Midbrain (tissue), 1 donor: ENCODE data around the gene KRT6A.

Experiments used
- DNase-seq: peaks from one replicate; lab custom pipeline; 2025; lab: John Stamatoyannopoulos, UW

The KRT6A gene

DNA sequence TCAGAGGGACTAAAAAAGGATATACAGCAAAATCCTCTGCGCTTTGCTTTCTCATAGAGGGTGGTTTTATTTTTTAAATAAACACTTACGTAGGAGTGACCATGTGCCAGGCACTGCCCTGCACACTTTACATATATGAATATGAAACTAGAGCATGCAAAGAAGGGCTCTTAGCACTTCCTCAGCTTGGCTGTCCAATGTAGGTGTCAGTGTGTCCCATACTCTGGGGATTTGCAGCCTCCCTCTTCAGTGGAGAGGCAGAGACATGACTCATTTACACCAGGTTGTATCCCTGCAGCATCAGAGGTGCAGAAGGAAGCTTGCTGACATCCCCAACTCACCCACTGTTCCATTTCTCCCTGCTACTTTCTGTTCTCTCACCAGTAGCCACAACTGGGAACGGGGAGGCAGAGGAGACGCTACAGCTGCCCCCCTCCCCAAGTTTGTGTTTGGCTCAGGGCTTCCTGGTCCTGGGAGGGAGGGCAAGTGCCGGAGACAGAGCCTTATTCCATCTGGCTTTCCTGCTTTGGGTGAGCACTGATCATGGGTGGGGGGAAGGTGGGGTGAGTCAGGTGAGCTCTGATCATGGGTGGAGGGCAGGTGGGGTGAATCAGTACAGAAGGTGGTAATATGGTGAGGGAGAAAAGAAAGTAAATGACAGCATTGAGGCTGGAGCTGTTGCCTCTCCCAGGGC, 32.0 kb upstream of the KRT6A start:
- no peak for DNase-seq

DNA sequence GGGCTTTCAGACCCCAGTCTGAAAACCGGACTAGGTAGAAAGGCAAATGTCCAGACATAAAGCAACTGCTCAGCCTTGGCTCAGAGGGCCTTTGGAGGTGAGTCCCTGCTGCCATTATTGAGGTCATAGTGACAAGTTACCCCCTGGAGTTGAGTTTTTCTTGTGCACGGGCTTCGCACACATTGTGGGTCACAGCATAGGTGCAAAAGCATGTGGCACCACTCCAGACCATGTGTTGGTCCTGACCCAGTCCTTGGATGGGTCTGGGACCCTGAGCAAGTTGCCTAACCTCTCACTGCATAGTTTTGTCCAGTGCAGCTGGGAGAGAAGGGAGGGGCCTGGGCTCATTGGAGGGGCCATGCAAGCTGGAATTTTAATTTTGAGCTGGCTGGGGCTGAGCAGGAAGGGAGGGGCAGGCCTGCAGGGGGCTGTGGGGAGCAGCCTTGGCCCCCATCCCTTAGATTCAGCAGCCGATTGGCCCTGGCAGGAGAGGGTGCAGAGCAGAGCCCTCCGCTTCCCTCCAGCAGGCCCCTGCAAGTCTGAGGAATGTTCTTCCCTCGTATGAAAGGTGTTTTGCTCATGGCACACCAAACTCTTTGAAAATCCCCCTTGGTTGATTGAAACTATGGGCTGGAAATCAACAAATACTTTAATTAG, 31.3 kb upstream of the KRT6A start:
- DNase-seq, result no peak

DNA sequence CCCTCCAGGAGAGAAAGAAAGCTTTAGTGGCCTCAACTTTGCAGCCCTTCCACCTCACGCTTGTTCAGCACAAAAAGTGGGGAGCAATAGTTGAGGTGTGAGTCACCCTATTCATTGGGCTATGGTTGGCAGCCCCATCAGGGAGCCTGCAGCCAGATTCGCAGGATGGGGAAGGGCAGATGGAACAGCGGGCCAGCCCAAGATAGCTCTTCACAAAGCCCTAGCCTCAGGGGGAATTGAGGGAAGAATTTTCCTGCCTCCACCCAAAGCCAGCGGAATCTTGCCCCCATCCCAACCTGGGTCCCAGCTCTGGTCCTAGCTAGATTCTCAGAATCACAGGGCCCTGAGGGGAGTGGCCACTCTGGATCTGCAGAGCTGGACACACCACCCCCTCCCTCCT, 30.8 kb upstream of the KRT6A start:
- DNase-seq, result no peak

DNA sequence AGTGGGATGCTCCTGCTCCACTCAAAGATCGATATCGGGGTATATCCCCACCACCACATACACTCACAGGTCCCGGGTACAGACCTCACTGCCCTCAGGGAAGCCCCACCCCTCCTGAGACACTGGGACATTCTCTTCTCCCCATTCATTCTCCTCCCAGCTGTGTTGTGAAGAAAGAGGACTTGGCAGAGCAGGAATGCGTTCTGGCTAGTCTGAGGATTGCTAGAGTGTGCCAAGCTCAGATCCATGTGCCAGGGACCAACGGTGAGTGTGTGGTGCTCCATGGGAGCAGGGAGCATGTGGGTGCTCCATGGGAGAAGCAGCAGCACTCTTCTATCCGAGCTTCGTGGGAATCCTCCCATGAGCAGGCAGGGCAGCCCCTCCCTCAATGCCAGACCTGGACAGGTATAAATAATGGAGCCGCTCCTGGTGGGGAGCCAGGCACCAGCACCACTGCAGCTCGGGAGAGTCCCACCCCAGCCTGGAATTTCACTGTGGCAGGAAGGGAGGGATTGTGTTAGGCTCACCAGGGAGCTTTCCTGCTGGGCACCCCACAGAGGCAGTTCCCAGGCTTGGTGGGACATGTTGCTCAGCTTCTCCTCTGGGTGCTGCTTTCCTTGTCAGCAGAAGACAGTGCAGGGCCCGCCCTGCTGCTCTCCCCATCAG, 29.4 kb upstream of the KRT6A start:
- peak; percentile 15 for DNase-seq

DNA sequence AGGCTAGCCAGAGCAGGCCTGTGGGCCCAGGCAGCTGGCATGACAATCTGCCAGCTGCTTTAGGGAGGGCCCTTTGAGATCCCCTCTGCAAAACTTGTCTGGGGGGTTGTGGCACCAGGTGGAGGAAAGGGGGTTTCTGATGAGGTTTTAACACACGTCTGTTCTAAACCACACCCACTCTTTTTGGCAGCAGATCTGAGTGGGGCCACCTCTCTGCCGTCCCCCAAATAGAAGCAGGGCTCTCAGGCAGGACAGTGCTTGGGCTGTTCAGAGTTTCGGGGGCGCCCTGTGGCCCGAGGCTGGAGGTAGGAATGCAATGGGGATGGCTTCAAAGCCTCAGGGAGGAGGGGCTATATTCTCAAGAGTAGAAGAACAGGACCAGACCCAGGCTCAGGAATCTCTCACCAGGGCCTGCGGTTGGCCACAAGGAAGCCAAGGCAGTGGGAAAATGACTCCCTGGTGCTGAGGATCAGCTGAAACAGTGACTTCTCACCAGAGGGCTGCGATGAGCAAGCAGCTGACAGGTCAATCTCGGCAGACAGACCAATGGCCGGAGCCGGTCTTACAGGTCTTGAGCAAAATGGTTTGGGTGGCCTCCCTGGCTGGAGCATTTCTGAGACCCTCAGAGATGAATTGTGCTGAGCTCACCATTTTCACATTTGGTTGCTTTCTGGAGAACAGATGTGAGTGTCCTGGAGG, 28.7 kb upstream of the KRT6A start:
- DNase-seq, result no peak

DNA sequence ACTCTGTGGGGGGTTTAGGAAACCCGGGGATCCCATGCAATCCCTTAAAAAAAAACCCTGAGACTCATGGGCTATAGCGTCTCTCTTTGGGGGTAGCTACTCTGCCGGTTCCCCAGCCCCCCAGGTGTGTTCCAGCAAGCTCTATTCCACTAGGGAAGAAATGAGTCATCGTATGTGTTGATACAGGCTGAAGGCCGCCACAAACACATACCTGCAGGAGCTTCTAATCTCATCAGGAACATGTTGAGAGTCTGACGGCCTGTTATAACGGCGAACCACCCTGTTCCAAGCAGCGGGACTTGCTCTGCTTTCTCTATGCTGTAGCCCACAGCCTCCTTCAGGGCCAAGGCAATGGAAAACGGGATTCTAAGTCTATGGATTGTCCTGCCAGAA, 28.1 kb upstream of the KRT6A start:
- no peak for DNase-seq

DNA sequence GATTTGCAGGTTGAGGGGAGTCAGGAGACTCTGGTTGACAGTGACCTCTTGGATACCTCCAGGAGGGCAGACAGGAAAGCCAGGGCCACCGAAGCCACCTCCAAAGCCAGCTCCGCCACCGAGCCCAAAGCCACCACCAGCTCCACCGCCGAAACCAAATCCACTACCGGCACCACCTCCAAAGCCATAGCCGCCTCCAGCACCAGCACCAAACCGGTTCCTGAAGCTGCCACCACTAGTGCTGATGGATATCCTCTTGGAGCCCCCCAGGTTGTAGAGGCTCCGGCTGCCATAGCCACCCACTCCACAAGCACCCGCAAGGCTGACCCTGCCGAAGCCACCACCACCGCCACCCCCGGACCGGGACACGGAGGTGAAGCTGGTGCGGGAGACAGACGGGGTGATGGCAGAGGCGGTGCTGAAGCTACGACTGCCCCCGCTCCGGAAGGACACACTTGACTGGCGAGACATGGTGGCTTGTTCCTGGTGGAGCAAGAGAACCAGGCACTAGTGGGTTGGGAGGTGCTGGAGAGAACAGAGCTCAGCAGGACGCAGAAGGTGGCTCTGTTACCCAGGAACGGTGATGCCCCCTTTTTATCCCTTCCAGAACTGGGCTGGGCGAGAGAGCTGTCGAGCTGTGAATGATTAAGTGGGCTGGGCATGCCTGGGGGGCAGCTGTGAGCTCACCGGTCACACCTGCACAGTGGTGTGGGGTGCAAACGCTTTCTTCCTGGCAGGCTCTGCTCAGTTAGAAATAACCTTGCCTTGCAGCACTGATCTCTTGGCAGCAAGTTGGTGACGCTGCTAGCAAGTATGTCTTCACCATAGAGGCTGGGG, 27.0 kb upstream of the KRT6A start, which contains the start of gene KRT5:
KRT5 (minus strand) TSS at position 569 of the 837 bp plus-strand sequence; CDS start at position 471, 98 bp downstream.
- no peak for DNase-seq

DNA sequence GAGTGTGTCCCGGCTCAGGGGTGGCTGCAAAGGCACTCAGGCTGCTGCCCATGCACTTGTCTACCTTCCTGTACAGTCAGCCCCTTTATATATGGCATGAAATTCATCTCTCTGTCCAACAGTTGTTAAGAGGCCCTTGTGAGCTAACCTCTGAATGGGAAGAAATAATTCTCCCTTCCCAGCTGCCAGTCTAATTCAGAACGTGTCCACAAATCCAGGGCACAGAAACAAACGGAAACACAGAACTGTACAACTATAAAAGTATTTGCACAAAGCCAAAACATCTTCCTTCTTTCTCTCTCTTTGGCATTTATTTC, 26.3 kb upstream of the KRT6A start:
- no peak for DNase-seq

DNA sequence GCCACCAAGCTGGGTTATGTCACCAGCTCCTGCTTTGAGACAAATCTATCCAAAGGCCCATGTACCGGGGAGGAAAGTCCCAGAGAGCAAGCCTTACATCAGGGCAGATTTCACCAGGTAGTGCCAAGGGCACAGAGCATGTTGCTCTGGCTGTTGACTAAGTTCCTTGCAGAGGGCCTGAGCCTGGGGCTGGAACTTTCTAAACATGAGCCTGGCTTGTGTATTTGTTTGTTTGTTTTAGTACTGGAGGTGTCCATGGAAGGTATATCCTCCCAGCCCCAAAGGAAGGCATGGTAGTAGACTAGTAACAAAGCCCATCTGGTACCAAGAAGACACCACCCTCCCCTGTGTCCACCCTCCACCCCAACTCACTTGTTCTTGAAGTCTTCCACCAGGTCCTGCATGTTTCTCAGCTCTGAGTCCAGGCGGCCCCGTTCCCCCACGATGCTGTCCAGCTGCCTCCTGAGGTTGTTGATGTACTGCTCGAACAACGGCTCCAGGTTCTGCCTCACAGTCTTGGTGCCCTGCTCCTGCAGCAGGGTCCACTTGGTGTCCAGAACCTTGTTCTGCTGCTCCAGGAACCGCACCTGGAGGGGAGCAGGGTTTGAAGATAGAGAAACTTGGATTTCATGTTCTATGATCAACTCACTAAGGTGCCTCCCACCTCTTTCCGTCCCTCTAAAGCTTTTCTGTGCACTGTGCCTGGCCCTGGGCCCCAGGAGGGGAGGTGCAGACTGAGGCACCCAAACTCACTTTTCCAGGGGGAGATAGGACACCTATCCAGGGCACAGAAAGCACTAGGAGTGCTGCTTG, 25.7 kb upstream of the KRT6A start:
- no peak for DNase-seq

DNA sequence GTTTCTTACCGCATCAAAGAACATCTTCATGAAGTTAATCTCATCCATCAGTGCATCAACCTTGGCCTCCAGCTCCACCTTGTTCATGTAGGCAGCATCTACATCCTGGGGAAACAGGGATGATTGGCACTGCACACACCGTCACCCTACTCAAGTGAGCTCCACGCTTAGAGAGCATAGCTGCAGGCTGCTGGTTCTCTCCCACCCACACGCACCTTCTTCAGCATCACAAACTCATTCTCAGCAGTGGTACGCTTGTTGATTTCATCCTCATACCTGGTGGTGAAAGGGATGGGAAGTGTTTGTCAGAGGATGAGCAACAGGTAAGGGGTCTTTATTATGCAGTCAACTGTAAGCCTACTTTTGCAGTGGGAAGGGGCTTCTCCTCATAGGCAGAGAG, 24.8 kb upstream of the KRT6A start:
- no peak for DNase-seq

DNA sequence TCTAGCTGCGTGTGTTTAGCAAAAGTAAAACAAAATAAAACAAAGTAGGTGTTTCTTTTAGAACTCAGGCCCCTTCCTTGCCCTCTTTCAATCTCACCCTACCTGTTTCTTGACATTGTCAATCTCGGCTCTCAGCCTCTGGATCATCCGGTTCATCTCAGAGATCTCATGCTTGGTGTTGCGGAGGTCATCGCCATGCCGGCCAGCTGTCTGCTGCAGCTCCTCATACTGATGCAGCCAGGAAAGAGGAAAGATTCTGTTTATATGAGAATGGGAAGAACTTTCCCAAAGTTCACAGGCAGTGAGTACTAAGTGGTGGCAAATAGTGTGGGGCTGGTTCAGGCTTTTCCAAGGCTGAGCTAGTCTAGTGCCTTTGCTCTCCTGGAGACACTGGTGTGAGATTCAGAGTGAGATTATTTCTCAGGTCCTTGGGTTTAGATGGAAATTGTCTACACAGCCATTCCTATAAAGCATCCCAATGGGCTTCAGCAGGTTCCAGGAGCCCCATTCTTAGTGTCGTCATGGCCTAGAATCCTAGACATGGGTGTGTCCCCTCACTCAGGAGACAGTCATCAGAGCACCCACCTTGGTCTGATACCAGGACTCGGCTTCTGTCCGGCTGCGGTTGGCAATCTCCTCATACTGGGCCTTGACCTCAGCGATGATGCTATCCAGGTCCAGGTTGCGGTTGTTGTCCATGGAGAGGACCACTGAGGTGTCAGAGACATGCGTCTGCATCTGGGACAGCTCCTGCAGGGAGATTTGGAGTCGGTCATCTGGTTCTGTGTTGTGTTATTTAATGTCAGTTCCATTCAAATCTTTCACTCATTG, 24.2 kb upstream of the KRT6A start:
- no peak for DNase-seq

DNA sequence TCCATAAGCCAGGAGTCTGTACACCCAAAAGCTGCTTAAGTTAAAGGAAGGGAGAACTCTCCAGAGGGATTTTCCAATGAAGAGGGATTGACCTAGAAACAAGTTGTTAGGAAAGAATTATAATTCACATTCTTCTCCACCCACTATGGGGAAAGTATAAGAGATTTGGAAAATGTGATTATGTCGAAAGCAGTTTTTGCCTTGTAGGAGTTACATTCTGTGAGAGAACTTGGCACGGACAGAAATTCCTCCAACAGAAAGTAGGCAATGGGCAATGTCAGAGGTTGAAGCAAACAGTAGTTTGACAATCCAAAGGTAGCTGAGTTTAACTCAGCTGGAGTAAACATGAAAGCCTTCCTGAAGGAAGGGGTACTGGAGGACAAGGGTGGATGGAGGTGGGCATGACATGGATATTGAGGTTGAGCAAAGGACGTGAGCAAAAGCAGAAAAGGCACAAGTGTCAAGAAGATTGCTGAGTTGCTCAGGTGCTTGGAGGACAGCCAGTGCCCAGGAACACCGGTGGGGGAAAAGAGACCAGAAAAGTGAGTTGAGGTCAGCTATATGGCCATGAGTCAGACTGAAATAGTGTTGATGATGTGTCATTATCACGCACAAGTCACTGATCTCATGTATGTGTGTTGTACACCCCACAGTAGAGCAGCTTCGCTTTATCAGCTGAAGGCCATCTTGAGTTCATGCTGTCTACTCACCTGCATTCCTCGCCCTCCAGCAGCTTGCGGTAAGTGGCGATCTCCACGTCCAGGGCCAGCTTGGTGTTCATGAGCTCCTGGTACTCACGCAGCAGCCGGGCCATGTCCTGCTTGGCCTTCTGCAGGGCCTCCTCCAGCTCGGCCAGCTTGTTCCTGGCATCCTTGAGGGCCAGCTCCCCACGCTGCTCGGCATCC, 23.1 kb upstream of the KRT6A start:
- DNase-seq, result no peak

DNA sequence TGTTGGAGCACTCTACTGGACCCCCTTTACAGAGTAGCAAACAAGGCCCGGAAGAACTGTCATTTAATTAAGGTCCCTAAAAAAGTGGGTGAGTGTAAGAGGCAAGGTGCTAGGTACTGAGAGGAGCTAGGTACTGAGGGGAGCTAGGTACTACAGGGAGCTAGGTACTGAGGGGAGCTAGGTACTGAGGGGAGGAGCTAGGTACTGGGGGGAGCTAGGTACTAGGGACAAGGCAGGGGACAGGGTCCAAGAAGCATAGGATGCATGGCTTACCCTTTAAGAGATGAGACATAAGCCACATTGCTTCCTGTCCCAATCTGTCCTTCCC, 22.2 kb upstream of the KRT6A start:
- no peak for DNase-seq

DNA sequence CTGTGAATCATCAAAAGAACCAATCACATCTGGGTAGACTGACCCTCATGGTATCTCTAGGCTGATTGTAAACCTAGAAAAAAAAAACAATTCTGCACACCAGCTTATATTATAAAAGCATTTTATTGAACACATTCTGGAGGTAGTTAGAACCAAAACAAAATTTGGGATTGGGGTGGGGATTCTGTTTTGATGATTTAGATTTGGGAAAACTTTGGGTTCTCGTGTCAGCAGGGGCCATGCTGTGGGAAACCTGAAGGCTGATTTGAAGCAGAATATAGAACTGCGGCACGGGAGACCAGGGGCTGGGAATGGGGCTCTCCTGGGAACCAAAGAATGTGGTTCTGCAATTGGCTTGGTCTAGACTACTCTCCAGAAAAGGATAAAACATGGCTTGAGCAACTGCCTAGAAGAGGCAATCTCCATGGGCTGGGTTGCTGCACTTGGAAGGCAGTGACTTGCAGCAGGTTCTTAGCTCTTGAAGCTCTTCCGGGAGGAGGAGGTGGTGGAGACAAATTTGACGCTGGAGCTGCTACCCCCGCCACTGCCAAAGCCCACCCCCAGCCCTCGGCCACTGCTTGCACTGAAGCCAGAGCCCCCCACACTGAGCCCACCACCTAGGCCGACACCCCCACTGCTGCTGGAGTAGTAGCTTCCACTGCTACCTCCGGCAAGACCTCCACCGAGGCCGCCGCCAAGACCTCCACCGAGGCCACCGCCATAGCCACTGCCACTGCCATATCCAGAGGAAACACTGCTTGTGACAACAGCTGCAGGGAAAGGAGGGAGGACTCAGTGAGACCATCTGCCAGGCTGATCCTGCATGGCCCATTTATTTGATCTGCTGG, 21.6 kb upstream of the KRT6A start:
- DNase-seq, result no peak

DNA sequence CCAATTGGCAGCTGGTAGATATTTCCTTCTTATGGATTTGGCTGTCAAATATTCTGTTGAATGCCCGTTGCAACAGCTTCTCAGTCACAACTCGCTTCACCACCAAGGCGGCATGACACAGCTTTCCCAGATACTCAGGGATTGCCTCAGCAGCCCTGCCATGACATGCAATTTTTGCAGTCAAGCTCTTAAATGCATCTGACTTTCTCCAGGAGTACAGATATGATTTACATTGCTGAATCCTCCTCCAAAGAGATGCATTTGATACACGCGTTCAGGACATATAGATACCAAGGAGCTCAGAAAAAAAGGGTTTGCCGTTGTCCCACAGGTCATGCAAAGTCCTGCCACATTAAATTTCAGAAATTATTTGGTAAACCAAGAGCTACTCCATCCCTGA, 20.7 kb upstream of the KRT6A start:
- DNase-seq, result no peak

DNA sequence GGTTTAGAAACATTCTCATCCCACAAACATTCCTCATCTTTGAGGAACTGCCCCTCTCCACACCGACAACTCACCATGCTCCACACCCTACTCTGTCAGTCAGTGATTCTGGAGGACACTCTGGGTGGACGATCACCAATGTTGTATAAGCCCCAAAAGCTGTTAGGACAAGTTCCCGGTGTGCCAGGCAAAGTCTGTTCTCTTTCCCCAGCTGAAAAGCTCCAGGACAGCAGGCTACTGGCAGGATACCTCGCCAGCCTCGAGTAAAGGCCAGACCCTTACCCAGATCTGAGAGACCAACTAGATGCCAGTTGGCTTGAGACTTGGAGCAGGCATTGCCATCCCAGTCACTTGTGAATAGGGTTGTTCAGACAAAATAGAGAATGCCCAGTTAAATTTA, 15.2 kb upstream of the KRT6A start:
- no peak for DNase-seq

DNA sequence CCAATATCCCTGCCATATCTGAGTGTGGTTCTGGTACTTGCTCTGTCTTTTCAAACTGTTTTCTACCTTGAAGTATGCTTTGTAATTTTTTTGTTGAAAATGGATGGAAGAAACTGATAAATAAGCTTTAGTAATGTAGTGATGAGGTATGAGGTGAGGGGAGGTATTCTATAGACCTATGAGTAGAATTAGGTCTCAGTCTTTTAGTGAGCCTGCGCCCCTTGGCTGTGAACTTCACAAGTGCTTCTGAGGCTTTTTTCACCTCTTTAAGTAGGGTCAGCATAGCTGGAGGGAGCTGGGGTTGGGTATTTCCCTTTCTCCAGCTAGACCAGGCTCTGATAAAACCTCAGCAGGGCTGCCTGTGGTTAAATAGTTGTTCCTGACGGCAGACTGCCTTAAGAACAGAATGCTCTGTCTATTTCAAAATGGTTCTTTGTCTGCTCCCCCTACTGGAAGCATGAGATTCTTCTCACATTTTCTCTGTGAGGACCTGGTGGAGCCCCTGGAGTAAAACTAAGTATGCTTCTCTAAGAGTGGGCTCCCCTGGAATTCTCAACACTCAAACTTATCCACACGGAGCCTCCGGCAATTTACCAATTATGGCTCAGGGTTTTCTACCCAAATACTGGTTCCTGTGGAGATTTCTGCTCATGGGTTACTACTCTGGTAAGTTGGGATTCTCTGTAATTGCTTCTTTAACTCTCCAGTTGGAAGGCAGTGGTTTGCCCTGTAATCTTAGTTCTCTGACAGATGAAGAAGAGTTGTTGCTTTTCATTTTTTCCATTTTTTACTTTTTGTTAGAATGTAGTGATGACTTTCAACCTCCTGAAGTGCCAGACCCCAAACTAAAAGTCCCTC, 14.0 kb upstream of the KRT6A start:
- peak; percentile 26 for DNase-seq
